Hepatic stellate cell (primary cell): ENCODE results near the gene C1QL3.

Experiments
- DNase-seq: peaks from one replicate; pipeline ENCODE4 v3.0.0; 2011; ENCODE audit warnings: low spot score

The C1QL3 gene

DNA sequence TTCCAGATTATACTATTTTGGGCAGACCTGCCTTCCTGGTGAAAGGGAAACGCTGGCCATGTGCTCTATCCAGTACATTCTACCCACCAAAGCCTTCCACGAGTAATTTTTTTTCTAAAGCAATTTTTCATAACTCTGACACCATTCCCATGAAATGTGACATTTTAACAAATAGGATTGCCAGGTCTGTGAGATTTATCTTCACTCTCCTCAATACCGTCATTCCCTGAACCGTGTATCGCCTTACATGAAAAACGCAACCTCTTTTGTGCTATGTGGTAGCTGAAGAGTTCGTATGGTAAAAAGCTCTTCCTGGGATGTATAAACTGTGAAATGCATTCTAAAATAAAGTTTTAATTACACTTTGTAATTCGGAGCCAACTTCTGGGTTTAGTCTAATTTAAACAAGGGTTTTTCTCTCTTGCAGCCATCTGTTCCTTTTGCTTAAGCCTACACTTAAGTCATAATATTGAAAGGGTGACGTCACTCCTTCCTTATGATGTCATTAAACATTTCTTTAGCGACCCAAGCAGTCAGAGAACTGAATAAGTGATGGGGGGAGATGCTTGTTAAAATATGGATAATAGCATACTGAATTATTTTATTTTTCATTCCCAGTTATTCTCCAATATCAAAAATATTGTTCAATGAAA lies 27.7 kb downstream of the C1QL3 start:
- DNase-seq, result no peak

DNA sequence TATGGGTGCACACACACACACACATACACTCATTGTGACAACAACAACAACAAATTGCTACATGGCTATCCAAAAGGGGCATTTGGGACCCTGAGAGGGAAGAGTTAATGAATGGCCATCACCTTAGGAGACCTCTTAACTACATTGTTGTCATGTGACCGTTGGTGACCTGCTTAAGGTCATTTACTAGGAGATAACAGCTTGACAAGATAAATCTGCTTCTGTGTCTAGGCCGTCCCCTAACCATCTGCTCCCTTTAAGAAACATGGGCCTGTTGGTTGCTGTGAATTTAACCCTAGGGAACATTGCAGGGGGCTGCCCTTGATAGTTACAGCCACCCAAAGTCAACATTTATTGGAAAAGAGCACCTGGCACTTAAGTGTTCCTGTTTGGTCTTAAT lies 29.7 kb downstream of the C1QL3 start:
- DNase-seq, result no peak

GRCh38 chr10:16490511-16490910 lies 31.2 kb downstream of the C1QL3 start:
- no peak for DNase-seq

DNA sequence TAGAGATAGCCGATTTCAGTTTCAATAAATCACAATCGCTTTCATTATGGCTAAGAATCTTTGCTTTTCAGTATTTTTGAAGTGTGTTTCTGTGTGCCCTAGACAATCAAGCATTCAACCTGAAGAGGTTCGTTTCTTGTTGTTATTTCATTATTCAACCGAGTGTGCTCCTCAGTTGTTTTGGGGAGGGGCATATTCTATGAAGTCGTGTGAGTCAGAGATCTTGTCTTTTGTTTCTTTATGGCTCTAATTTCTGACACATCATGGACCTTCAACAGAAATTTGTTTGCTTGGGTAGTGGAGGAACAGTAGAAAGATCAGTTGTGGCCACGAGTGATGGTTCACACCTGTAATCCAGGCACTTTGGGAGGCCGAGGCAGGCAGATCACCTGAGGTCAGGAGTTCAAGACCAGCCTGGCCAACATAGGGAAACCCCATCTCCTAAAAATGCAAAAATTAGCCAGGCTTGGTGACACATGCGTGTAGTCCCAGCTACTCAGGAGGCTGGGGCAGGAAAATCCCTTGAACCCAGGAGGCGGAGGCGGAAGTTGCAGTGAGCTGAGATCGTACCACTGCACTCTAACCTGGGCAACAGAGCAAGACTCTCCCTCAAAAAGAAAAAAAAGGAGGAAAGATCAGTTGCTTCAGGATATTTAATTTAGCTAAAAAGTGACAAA lies 38.3 kb downstream of the C1QL3 start:
- DNase-seq, result no peak

DNA sequence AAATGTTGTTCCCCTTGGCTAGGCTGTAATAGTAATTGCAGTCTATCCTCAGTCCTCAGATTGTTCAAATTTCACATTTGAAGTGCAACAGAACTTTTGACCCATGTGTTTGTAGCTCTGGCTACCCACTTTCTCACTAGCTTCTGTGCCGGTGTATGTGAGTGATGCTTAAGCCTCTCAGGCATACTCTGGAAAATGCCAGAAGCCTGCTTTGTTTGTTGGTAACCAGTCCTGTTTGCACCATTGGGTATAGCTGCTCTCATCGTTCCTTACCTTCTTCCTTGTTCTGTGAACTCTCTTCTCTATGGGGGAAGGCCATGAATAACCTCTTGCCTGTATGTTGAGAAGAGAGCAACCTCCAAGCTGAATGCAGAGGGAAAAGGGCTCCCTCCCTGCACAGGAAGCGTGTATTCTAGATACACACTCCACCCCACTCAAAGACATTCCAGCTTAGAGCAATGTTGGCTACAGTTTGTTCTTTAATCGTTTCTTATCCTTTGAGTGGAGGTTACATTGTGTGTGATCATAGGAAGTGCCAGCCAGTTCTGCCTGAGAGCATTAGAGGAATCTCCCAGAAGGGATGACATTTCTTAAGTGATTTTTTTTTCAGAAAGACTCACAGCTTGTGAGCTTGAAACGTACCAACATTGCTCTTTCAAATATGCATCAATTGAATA lies 40.5 kb downstream of the C1QL3 start:
- DNase-seq, result no peak

- no peak for DNase-seq
Measured at GRCh38 chr10:16478801-16479200, 42.9 kb downstream of the C1QL3 start.

DNA sequence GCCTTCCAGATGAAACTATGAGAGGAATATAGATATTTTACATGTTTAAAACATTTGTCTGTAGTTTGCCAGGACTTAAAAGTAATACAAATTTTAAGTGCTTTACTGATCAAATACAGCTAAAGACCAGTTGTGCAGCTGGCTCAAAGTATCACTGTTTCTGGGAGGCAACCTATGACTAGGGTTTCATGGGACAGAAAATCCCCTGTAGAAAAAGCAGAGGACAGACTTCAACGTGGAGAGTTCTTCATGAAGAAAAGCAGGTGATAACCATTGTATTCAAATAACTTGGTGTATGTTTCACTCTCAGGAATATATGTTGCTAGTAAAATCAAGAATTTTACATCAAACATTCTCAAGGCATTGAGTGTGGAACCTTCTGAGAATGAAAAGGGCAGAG lies 43.9 kb downstream of the C1QL3 start:
- no peak for DNase-seq

- DNase-seq, result no peak
Measured at GRCh38 chr10:16472828-16473227, 48.9 kb downstream of the C1QL3 start.

GRCh38 chr10:16470747-16471146 lies 50.9 kb downstream of the C1QL3 start:
- no peak for DNase-seq

- DNase-seq, result no peak
Measured at GRCh38 chr10:16466001-16466400, 55.7 kb downstream of the C1QL3 start.
